WI38 (cell line): ENCODE data around the gene RFX7.
"Not testable (repeated sequence)": the region's sequence is repeated elsewhere in the genome, so short reads cannot be mapped to it uniquely, and the experiment has no call there.

Source experiments
- H3K4me3 ChIP-seq: 2 replicates; pipeline ENCODE4 v1.5.1; 2011; ENCODE audit warnings: low read depth, mild to moderate bottlenecking, control low read depth, low read length
- TF ChIP-seq, protein P1 (sequence below): IDR thresholded peaks from 2 replicates; pipeline ENCODE4 v1.5.1; 2012; ENCODE audit warnings: low read depth, mild to moderate bottlenecking, control low read depth, low read length

RFX7 gene

DNA sequence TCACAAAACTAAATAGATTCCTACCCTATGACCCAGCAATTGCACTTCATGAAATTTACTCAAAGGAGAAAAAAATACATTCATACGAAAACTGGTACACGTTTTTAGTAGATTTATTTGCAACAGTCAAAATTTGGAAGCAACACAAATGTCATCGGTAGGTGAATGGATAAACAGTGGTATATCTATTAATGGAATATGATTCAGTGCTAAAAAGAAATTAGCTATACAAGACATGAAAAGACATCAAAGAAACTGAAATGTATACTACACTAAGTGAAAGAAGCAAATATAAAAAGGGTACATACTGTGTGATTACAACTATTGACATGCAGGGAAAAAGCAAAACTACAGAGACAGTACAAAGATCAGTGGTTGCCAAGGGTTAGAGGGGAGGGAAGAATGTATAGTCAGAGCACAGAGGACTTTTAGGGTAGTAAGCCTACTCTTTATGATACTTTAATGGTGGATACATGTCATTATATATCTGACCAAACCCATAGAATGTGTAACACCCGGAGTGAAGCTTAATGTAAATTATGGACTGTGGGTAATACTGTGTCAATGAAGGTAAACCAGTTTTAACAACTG, 31.6 kb downstream of the RFX7 start:
- H3K4me3 ChIP-seq, result no peak overlapping the region
- TF ChIP-seq, protein P1, sequence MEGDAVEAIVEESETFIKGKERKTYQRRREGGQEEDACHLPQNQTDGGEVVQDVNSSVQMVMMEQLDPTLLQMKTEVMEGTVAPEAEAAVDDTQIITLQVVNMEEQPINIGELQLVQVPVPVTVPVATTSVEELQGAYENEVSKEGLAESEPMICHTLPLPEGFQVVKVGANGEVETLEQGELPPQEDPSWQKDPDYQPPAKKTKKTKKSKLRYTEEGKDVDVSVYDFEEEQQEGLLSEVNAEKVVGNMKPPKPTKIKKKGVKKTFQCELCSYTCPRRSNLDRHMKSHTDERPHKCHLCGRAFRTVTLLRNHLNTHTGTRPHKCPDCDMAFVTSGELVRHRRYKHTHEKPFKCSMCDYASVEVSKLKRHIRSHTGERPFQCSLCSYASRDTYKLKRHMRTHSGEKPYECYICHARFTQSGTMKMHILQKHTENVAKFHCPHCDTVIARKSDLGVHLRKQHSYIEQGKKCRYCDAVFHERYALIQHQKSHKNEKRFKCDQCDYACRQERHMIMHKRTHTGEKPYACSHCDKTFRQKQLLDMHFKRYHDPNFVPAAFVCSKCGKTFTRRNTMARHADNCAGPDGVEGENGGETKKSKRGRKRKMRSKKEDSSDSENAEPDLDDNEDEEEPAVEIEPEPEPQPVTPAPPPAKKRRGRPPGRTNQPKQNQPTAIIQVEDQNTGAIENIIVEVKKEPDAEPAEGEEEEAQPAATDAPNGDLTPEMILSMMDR, result no peak

DNA sequence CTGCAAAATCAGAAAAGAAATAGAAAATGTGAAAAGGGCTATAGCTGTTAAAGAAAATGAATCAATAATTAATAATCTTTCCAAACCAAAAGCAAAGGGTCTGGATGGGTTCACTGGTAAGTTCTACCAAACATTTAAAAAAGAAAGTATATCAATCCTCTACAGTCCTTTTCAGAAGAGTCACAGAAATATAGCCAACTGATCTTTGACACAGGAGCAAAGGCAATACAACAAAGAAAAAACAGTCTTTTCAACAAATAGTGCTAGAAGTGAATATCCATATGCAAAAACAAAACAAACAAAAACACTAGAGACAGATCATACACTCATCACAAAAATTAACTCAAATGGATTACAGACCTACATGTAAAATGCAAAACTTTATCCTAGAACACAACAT, 32.6 kb downstream of the RFX7 start:
- TF ChIP-seq, protein P1, result no peak
- no peak overlapping the region for H3K4me3 ChIP-seq

DNA sequence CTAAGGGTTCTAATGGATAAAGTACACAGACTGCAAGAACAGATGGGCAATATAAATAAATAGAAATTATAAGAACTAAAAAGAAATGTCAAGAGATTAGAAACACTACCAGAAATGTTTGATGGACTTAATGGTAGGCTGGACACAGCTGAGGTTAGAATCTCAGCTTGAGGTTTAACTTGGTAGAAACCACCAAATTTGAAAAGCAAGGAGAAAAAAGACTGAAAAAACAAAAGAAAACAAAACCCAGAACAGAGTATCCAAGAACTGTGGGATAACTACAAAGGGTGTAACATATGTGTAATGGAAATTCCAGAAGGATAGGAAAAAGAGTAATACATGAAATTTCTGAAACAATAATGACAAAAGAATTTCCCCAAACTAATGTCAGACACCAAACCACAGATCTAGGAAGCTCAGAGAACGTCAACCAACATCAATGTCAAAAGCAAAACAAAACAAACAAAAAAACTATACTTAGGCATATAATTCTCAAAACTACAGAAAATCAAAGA, 35.0 kb downstream of the RFX7 start:
- TF ChIP-seq, protein P1, result no peak
- H3K4me3 ChIP-seq, result no peak overlapping the region

DNA sequence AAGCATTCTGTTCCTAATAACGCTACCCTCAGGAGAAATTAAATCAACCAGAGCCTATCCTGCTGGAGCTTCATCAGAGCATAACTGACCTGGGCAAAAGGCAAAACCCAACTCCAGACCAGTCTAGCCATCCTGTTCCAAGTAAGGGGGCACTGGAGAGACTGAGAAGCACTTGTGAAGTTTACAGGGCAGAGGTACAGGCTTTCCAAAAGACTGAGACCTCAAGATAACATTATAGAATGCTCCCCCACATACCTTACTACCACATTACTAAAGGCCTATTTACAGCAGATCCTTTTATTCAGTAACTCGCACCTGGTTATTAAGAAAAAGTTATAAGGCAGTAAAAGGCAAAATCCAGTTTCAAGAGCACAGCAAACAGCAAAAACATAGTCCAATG, 35.5 kb downstream of the RFX7 start:
- no peak overlapping the region for H3K4me3 ChIP-seq
- TF ChIP-seq, protein P1, result no peak

DNA sequence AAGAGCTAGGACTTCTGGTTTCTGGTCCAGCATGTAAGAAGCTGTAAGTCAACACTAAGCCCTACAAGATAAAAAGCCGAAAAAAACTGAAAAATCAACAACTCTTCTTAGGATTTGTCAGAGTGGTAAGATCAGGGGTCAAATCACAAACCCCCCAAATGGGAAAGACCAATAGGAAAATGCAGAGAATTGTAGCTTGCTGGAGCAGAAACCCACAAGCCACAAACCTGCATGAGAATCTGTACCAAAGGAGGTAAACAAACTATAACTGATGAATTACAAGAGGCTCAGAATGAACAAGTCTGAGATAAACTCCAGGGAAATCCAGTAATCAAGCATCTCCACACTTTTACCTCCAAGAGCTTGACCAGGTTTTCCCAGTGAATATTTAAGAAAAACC, 36.0 kb downstream of the RFX7 start:
- TF ChIP-seq, protein P1, result no peak
- no peak overlapping the region for H3K4me3 ChIP-seq

DNA sequence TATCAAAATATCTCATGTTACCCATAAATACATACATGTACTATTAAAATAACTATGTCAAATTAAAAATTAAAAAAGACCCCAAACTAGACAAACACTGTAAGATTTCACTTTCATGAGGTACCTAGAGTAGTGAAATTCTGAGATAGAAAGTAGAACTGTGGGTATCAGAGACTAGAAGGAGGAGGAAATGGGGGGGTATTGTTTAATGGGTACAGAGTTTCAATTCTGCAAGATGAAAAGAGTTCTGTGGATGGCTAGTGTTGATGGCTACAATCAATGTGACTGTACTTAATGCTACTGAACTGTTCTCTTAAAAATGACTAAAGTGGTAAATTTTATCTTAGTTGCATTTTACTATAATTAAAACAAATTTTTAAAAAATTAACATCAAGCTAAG, 36.6 kb downstream of the RFX7 start:
- TF ChIP-seq, protein P1, result no peak
- no peak overlapping the region for H3K4me3 ChIP-seq

DNA sequence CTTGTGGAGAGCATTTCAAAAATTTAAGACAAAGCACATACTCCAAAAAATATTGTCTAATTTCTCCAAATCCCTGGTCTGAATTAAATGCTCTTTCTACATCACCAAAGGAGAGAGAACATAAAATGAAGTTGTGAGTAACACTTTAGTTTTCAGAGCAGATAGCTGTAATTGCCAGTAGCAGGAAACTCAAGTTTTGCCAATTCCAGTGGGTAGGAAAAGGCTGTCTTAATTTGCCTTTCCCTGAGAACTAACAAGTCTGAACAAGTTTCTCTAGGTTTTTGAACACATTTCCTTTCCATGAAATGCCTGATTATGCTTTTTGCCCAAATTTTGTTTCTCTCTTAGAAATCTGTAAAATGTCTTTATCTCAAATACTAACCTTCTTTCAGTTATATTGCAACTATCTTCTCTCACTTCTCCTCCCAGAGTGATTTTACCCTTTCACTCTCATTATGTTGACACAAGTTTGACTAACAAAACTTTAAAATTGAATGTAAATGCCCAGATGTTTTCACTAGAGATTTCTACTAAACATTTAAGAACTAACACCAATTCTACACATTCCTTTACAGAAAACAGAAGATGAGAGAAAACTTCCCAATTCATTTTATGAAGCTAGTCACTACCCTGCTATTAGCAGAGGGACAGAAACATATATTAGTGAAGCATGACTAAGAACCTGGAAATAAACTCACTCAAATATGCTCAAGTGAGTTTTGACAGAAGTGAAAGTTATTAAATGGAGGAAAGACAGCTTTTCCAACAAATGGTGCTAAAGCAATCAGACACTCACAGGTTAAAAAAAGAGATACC, 38.4 kb downstream of the RFX7 start:
- TF ChIP-seq, protein P1, result no peak
- no peak overlapping the region for H3K4me3 ChIP-seq

DNA sequence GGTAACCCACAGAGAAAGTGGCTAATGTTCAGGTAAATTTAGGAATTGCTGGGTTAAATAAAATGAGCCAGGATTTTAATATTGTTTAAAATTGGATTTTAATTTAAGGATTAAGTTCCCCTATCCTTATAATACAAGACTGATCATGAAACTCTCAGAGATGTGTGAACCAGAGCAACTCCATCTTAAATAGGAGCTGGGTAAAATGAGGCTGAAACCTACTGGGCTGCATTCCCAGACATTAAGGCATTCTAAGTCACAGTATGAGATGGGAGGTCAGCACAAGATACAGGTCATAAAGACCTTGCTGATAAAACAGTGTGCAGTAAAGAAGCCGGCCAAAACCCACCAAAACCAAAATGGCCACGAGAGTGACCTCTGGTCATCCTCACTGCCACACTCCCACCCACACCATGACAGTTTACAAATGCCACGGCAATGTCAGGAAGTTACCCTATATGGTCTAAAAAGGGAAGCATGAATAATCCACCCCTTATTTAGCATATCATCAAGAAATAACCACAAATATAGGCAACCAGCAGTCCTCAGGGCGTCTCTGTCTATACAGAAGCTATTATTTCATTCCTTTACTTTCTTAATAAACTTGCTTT, 40.3 kb downstream of the RFX7 start:
- H3K4me3 ChIP-seq, result not testable (repeated sequence)
